ENCODE data around the gene TADA2A. TPM values are rescaled to one million over a fixed set of nuclear protein-coding genes. Genes with fewer than 3 reads are reported as not detected.
A peak's percentile ranks its signal among the peaks of the same experiment; 100 is the strongest.

The TADA2A gene
- total RNA-seq: 10 to 100 TPM; 26.9 to 31.6 TPM
- 21.1 TPM for polyA plus RNA-seq (2013, experiment 1 of 2)
- polyA plus RNA-seq (2013, experiment 2 of 2): 18.1 TPM
- long read RNA-seq, experiment 1, partial matches to known transcripts: 0 of 3 reads
- long read RNA-seq, experiment 1, other reads (novel, unspliced or antisense): 2 of 3 reads
- long read RNA-seq, experiment 2, full-length matches to known transcripts: 6 of 26 reads
- long read RNA-seq, experiment 2, partial matches to known transcripts: 2 of 26 reads
- long read RNA-seq, experiment 2, other reads (novel, unspliced or antisense): 18 of 26 reads
- long read RNA-seq, experiment 3, full-length matches to known transcripts: 12 of 28 reads
- long read RNA-seq, experiment 3, partial matches to known transcripts: 0 of 28 reads
- long read RNA-seq, experiment 3, other reads (novel, unspliced or antisense): 16 of 28 reads
- long read RNA-seq, experiment 4, partial matches to known transcripts: 8 of 12 reads
- long read RNA-seq, experiment 4, other reads (novel, unspliced or antisense): 4 of 12 reads

DNA sequence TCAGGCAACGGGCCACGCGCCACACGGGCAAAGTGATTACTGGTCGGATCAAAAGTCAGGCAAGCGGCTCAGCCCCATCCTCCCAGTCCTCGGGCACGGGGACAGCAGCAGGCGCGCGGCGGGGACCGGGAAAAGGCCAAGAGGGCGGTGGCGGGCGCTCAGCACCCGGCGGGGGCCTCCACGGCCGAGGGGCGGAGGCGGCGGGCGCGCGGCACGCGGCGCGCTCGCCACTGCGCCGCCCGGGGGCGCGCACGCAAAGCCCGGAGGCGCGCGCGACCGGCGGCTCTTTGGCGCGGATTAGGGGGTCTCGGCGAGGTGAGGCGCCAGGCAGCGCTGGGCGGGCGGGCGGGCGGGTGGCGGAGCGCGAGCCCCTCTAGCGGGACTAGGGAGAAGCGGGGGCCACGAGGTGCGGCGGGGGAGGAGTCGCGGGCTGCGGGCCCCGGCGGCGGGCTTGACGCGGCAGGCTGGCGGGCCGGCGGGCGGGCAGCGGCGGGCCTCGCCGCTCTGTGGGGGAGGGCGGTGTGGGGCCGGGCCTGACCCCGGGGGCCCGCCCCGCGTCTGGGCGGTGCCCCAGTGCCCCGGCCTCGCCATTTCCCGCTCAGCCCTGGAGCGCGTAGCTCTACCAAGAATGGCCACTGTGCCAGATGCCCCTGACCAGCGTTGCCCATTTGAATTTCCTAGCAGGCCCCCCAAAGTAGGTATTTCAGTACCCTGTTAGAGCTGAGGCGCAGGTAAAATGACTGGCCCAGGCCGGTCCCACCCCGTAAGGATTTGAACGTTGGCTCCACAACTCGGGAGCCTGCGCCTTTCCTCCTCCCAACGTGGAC, at the start of gene TADA2A, which contains the start of gene ACACA:
TSS of gene TADA2A (plus strand) at position 252 of the 827 bp plus-strand sequence. CDS start 4,480 bp downstream, outside the sequence.
TSS of gene ACACA (minus strand) at position 202 of the 827 bp plus-strand sequence. CDS start 537 bp downstream, outside the sequence.
- 0% methylated on average over 17 to 98 of the region's 98 CpGs for WGBS, 2 experiments (ENCODE audit: insufficient coverage in 1 of 2, insufficient read length in 1 of 2)
- no peaks in the 10 kb centered on the region for H3K9me3 Mint-ChIP-seq
- Histone ChIP-seq H3K9me3 (ENCODE audit: control insufficient read depth, low read length) (no peaks in the 10 kb centered on the region), H3K4me1 (ENCODE audit: control insufficient read depth, insufficient read depth, low read length) (no peaks in the 10 kb centered on the region), H3K4me3 (ENCODE audit: low read length) (peak within 1 kb of the TSS; percentile 96), H3K9ac (ENCODE audit: extremely low read depth, low read length, poor library complexity, severe bottlenecking) (peak within 1 kb of the TSS; percentile 83), H3K27me3 (ENCODE audit: control insufficient read depth, insufficient read depth, low read length, poor library complexity, severe bottlenecking) (no peaks in the 10 kb centered on the region), H3K36me3 (ENCODE audit: control insufficient read depth, insufficient read depth, low read length) (peaks cover 22% of the 10 kb centered on the region), H3K27ac (ENCODE audit: low read depth, low read length) (peak within 1 kb of the TSS; percentile 74)
- H3K27ac Mint-ChIP-seq: peak within 1 kb of the TSS; percentile 96
- peaks cover 15% of the 10 kb centered on the region for H3K4me1 Mint-ChIP-seq
- peak; percentile 94 for DNase-seq
- no peaks in the 10 kb centered on the region for H3K27me3 Mint-ChIP-seq (ENCODE audit: insufficient read depth)
- H3K36me3 Mint-ChIP-seq (ENCODE audit: low read depth): peaks cover 27% of the 10 kb centered on the region
- TF ChIP-seq, protein P1, sequence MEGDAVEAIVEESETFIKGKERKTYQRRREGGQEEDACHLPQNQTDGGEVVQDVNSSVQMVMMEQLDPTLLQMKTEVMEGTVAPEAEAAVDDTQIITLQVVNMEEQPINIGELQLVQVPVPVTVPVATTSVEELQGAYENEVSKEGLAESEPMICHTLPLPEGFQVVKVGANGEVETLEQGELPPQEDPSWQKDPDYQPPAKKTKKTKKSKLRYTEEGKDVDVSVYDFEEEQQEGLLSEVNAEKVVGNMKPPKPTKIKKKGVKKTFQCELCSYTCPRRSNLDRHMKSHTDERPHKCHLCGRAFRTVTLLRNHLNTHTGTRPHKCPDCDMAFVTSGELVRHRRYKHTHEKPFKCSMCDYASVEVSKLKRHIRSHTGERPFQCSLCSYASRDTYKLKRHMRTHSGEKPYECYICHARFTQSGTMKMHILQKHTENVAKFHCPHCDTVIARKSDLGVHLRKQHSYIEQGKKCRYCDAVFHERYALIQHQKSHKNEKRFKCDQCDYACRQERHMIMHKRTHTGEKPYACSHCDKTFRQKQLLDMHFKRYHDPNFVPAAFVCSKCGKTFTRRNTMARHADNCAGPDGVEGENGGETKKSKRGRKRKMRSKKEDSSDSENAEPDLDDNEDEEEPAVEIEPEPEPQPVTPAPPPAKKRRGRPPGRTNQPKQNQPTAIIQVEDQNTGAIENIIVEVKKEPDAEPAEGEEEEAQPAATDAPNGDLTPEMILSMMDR (conservative IDR thresholded peaks at IDR 0.05): peak; percentile 35
- peak within 1 kb of the TSS; percentile 98 for H3K4me3 Mint-ChIP-seq

DNA sequence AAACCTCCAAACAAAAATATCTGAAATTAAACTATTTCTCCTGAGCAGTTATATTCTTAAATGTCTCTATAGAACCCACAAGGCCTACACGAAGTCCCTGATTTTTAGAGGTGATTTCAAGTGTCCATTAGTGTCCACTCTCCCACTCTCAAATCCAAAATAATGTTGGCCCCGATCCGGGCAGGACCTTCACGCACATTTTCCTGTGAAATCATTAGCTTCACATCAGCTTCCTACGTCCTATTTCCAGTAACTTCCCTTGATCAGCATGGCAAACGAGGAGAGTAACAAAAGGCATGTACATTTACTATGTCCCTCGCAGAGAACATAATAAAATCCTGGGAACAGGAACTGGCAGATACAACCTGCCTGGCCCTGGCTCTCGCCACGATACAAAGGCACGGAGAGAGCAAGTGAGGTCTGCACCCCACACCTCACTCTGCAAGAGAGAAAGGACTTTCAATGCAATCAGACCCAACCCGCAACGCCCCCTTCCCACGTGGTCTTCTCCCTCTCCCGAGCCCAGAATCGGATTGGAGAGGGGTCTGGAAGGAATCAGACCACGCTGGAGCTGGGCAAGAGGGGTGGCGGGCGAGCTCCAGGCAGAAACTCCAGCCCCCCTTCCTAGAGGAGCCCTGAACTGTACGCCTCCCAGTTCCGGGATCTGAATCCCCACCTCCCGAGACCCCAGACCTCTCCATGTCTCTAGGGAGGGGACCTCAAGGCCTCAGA, 48.4 kb upstream of the TADA2A start:
- peak overlapping the region; percentile 97 for H3K4me3 ChIP-seq (ENCODE audit: low read length)
- peak overlapping the region; percentile 85 for H3K27ac ChIP-seq (ENCODE audit: low read depth, low read length)
- no peaks in the 10 kb centered on the region for H3K9me3 Mint-ChIP-seq
- no peaks in the 10 kb centered on the region for H3K27me3 ChIP-seq (ENCODE audit: control insufficient read depth, insufficient read depth, low read length, poor library complexity, severe bottlenecking)
- no peaks in the 10 kb centered on the region for H3K9me3 ChIP-seq (ENCODE audit: control insufficient read depth, low read length)
- H3K9ac ChIP-seq (ENCODE audit: extremely low read depth, low read length, poor library complexity, severe bottlenecking): peak overlapping the region; percentile 66
- TF ChIP-seq, protein P1 (conservative IDR thresholded peaks at IDR 0.05): no peak
- peaks cover 26% of the 10 kb centered on the region for H3K4me1 Mint-ChIP-seq
- peaks cover 8% of the 10 kb centered on the region for H3K4me1 ChIP-seq (ENCODE audit: control insufficient read depth, insufficient read depth, low read length)
- peak; percentile 97 for DNase-seq
- H3K36me3 Mint-ChIP-seq (ENCODE audit: low read depth): peaks cover 4% of the 10 kb centered on the region
- peak overlapping the region; percentile 94 for H3K27ac Mint-ChIP-seq
- WGBS, 2 experiments (ENCODE audit: insufficient coverage in 1 of 2, insufficient read length in 1 of 2): 0 to 2% methylated on average over 4 to 21 of the region's 21 CpGs
- H3K4me3 Mint-ChIP-seq: peak overlapping the region; percentile 87
- H3K27me3 Mint-ChIP-seq (ENCODE audit: insufficient read depth): no peaks in the 10 kb centered on the region
- peaks cover 7% of the 10 kb centered on the region for H3K36me3 ChIP-seq (ENCODE audit: control insufficient read depth, insufficient read depth, low read length)
